ENCODE data around the gene FKBP1A. TPM values are rescaled to one million over a fixed set of nuclear protein-coding genes. Genes with fewer than 3 reads are reported as not detected.

Gene FKBP1A
- total RNA-seq, 4 donors from 2014 or later, result 204 to 275 (median 241) TPM

GRCh38 chr20:1330075-1330830, 62.6 kb downstream of the FKBP1A start:
- ATAC-seq (ENCODE audit: low FRiP score), result no peak
- DNase-seq (ENCODE audit: low spot score), result peak; percentile 23
- TF ChIP-seq CTCF (IDR thresholded peaks at IDR 0.05), result no peak

- ATAC-seq (ENCODE audit: low FRiP score), result no peak
- peak; percentile 22 for DNase-seq (ENCODE audit: low spot score)
- TF ChIP-seq CTCF (IDR thresholded peaks at IDR 0.05), result no peak
Observed at GRCh38 chr20:1328680-1329330, 64.0 kb downstream of the FKBP1A start, which contains the start of gene SDCBP2. TSS of gene SDCBP2 (minus strand) at chr20:1329139. CDS start at chr20:1320416, 8,723 bp downstream.

- TF ChIP-seq CTCF (IDR thresholded peaks at IDR 0.05), result no peak
- DNase-seq (ENCODE audit: low spot score), result peak; percentile 22
- no peak for ATAC-seq (ENCODE audit: low FRiP score)
Observed at GRCh38 chr20:1327827-1328679, 64.8 kb downstream of the FKBP1A start.

- DNase-seq (ENCODE audit: low spot score) (peak; percentile 75), ATAC-seq (ENCODE audit: low FRiP score) (peak; percentile 72)
- TF ChIP-seq CTCF (IDR thresholded peaks at IDR 0.05), result no peak
Observed at GRCh38 chr20:1327241-1327653, 65.6 kb downstream of the FKBP1A start.

GRCh38 chr20:1326031-1326930, 66.6 kb downstream of the FKBP1A start:
- TF ChIP-seq CTCF (IDR thresholded peaks at IDR 0.05), result no peak
- peak; percentile 8 for DNase-seq (ENCODE audit: low spot score)
- peak; percentile 22 for ATAC-seq (ENCODE audit: low FRiP score)

All from omental fat pad (tissue), 4 donors.